HUES64 (cell line): Measurements from ENCODE around the gene CHI3L2.
A peak's percentile ranks its signal among the peaks of the same experiment; 100 is the strongest.
"Not testable (repeated sequence)": the region's sequence is repeated elsewhere in the genome, so short reads cannot be mapped to it uniquely, and the experiment has no call there.

ENCODE experiments used
- H3K27ac ChIP-seq: 2 replicates; pipeline ENCODE4 v1.7.0; 2013; ENCODE audit warnings: low read depth, low read length, inconsistent platforms
- H3K27me3 ChIP-seq: 2 replicates; pipeline ENCODE4 v1.6.1; 2013; ENCODE audit warnings: mild to moderate bottlenecking, low read length; ENCODE audit not compliant: insufficient read depth
- H3K36me3 ChIP-seq: 2 replicates; pipeline ENCODE4 v1.6.1; 2013; ENCODE audit warnings: mild to moderate bottlenecking, low read length; ENCODE audit not compliant: insufficient read depth
- H3K4me1 ChIP-seq: 2 replicates; pipeline ENCODE4 v1.6.1; 2013; ENCODE audit warnings: mild to moderate bottlenecking, low read length, moderate library complexity; ENCODE audit not compliant: insufficient read depth
- H3K4me3 ChIP-seq: 2 replicates; pipeline ENCODE4 v1.5.1; 2013; ENCODE audit warnings: mild to moderate bottlenecking, low read length, moderate library complexity
- H3K9ac ChIP-seq: 2 replicates; pipeline ENCODE4 v1.6.1; 2013; ENCODE audit warnings: mild to moderate bottlenecking, low read depth, low read length
- H3K9me3 ChIP-seq: 2 replicates; pipeline ENCODE4 v1.6.1; 2013; ENCODE audit warnings: low read depth, low read length; ENCODE audit not compliant: insufficient read depth
- WGBS: fragments of 150-250, 120-280 bp; methylation state at CpG from one replicate; pipeline ENCODE4 v1.1.7; 2013; ENCODE audit warnings: missing lambda C conversion rate; 5-methylcytosine and 5-hydroxymethylcytosine counted together

The CHI3L2 gene

DNA sequence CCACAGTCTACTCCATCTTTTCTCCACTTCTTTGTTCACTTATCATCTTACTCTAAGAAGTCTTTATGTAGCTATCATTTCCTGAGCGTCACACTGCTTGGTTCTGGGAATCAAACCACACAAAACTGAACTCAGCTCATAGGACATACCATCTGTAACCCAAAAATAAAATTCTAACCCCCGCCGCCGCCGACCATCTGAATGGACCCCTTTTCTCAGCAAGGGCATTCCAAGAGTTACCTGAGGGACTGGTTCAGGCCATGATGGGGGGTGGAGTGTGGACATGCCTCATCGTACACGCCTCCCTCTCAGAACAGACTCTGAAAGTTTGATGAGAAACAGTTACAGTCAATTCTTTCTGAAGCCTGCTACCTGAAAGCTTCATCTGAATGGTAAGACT is 12.6 kb upstream of the CHI3L2 start:
- no peaks in the 10 kb centered on the region for H3K27me3 ChIP-seq
- 95% methylated on average over 7 of the region's 7 CpGs for WGBS
- H3K27ac ChIP-seq: no peak overlapping the region
- no peak overlapping the region; the same call in 1 of the 2 replicates for H3K9ac ChIP-seq
- peaks cover 8% of the 10 kb centered on the region; the same call in 1 of the 2 replicates for H3K4me1 ChIP-seq
- H3K36me3 ChIP-seq: no peaks in the 10 kb centered on the region
- no peak overlapping the region for H3K4me3 ChIP-seq
- H3K9me3 ChIP-seq: no peaks in the 10 kb centered on the region

DNA sequence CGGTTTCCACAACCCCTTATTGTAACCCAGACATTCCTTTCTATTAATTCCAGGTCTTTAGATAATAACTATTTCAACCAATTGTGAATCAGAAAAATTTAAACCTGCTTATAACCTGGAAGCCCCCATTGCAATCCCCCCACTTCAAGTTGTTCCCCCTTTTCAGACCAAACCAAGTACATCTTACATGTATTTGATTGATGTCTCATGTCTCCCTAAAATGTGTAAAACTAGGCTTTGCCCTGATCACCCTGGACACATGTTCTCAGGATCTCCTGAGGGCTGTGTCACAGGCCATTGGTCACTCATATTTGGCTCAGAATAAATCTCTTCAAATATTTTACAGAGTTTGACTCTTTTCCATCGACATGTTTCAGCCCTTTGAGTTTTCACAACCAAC is 12.2 kb upstream of the CHI3L2 start:
- 96% methylated on average over 2 of the region's 2 CpGs for WGBS
- H3K9me3 ChIP-seq, H3K27me3 ChIP-seq, H3K4me3 ChIP-seq, H3K9ac ChIP-seq, H3K36me3 ChIP-seq, H3K27ac ChIP-seq: not testable (repeated sequence)
- peaks cover 12% of the 10 kb centered on the region; the same call in 1 of the 2 replicates for H3K4me1 ChIP-seq

- 92% methylated on average over 5 of the region's 5 CpGs for WGBS
Measured at GRCh38 chr1:111216751-111217150, 10.8 kb upstream of the CHI3L2 start.

DNA sequence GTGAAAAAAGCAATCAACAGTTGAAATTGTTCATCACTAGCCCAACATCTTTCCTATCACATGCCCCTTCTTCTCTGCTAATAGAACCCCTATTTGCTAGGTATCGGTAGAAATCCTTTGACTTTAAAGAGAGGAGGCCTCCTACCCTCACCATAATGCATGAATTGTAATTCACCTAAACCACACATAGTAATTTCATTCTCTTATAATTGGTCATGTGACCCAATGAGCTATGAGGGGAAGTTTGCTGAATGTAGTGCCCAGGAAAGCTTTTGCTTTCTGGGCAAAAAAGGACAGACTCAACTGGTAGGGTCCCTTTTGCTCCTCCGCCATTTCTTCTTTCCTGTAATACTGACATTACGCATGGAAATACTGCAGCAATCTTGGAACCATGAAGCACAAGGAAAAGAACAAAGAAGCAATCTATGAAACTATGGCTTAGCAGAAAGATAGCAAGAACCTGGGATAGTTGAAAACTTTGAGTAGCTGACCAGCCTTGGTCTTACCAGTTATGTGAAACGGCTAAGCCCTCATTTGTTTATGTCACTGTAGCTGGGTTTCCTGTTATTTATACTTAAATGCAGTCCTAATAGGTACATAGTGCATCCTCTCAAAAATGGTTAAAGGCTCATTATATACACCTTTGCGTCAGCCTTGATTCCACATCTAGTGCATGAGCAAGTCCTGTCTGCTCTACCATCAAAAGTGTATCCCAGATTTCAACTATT is 10.2 kb upstream of the CHI3L2 start:
- Histone ChIP-seq H3K27ac (no peak overlapping the region), H3K4me1 (peaks cover 14% of the 10 kb centered on the region; the same call in 1 of the 2 replicates), H3K4me3 (no peak overlapping the region), H3K36me3 (no peaks in the 10 kb centered on the region), H3K9me3 (no peaks in the 10 kb centered on the region), H3K9ac (no peak overlapping the region), H3K27me3 (no peaks in the 10 kb centered on the region)
- 78% methylated on average over 5 of the region's 5 CpGs for WGBS

More at GRCh38 chr1:111216751-111217150, 10.8 kb upstream of the CHI3L2 start:
- H3K4me1 ChIP-seq: peaks cover 12% of the 10 kb centered on the region; the same call in 1 of the 2 replicates
- H3K9me3 ChIP-seq: no peaks in the 10 kb centered on the region
- no peak overlapping the region for H3K9ac ChIP-seq
- no peaks in the 10 kb centered on the region for H3K36me3 ChIP-seq
- H3K27ac ChIP-seq: no peak overlapping the region
- no peaks in the 10 kb centered on the region for H3K27me3 ChIP-seq
- H3K4me3 ChIP-seq: no peak overlapping the region

GRCh38 chr1:111218701-111219556 is 8.6 kb upstream of the CHI3L2 start:
- Histone ChIP-seq H3K4me1 (peaks cover 18% of the 10 kb centered on the region), H3K27ac (peak overlapping the region; percentile 68; the same call in 1 of the 2 replicates), H3K36me3 (no peaks in the 10 kb centered on the region), H3K9me3 (no peaks in the 10 kb centered on the region), H3K4me3 (no peak overlapping the region), H3K9ac (no peak overlapping the region), H3K27me3 (no peaks in the 10 kb centered on the region)
- WGBS: 96% methylated on average over 8 of the region's 8 CpGs

DNA sequence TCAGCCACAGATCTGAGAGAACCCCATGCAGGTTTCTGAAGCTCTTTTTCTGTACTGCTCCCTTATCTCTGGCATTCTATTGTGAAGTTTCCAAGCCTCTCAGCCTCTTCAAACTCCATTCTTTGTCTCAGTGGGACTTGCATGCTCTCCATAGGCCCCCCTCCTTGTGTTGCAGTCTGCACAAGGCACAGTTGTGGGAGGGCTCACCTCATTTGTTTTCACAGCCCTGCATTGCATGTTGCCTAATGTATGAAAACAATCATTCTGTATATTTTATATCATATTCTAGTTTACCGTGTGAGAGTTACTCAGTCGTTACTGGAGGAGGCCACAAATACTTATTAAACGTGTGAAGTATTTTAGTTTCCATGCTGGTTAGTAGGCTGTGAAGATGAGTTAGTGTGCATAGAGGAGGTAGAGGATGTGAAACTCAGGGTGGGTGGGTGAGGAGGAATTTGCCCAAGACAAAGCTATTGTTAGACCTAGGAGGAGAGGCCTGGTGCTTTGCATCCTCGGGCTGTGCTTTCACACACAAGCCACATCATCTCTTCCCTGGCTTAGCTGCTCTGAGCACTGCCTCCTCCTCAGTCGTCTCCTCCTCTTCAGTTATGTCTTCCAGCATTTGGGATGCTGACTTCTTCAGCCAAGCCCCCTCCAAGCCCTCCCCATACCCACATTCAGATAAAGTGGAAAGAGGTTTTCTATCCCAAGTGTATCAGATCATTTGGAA is 7.8 kb upstream of the CHI3L2 start:
- Histone ChIP-seq H3K9ac (no peak overlapping the region), H3K4me3 (no peak overlapping the region), H3K36me3 (no peaks in the 10 kb centered on the region), H3K27me3 (no peaks in the 10 kb centered on the region), H3K27ac (peak overlapping the region; percentile 46; the same call in 1 of the 2 replicates), H3K4me1 (peaks cover 18% of the 10 kb centered on the region), H3K9me3 (no peaks in the 10 kb centered on the region)
- WGBS: 72% methylated on average over 5 of the region's 5 CpGs

GRCh38 chr1:111220302-111220890 is 7.1 kb upstream of the CHI3L2 start:
- Histone ChIP-seq H3K9ac (no peak overlapping the region), H3K4me3 (no peak overlapping the region), H3K36me3 (no peaks in the 10 kb centered on the region), H3K27me3 (no peaks in the 10 kb centered on the region), H3K4me1 (peaks cover 15% of the 10 kb centered on the region), H3K9me3 (no peaks in the 10 kb centered on the region), H3K27ac (peak overlapping the region; percentile 46; the same call in 1 of the 2 replicates)
- WGBS: 92% methylated on average over 6 of the region's 6 CpGs

DNA sequence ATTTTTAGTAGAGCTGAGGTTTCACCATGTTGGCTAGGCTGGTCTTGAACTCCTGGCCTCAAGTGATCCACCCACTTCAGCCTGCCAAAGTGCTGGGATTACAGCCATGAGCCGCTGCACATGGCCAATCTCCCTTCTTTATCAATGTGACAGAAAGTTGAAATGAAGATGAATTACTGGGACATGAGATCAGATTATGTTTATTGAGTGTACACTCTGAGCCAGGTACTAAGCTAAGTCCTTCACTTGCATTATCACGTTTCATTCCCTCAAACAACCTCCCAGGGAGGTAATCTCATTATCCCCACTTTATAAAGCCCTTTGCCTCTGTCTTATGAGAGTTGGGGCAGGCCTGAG is 6.3 kb upstream of the CHI3L2 start:
- no peak overlapping the region for H3K4me3 ChIP-seq
- H3K9me3 ChIP-seq: no peaks in the 10 kb centered on the region
- WGBS: 80% methylated on average over 2 of the region's 2 CpGs
- H3K27me3 ChIP-seq: no peaks in the 10 kb centered on the region
- H3K9ac ChIP-seq: no peak overlapping the region
- H3K4me1 ChIP-seq: peaks cover 23% of the 10 kb centered on the region
- H3K27ac ChIP-seq: no peak overlapping the region
- no peaks in the 10 kb centered on the region for H3K36me3 ChIP-seq

DNA sequence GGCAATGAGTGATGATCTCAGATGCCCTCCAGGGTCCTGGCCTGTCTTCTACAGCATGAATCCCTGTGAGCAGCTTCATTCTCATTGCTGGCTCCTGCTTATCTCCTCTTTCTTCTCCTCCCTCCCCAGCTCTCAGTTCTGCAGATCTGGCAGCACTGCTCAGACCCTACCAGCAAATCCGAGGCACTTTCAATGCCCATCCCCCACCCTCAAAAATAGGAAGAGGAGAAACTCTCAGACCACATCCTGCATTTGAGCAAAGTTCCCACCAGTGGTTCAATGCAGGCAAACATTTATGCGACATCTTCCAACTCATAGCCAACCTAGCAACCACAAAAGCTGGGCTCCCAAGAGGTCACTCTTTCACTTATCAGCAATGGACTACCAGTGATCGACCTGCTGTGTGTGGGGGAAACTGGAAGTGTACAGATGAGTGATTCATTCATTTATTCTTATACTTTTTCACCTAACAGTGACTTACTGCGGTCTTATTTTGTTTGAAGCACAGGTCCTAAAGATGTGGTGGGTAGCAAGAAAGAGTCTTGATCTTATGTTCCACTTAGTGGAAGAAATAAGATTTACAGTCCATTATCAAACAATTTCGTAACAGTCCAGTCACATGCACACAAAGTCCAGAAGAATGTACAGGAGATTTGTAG is 5.8 kb upstream of the CHI3L2 start:
- Histone ChIP-seq H3K36me3 (no peaks in the 10 kb centered on the region), H3K9me3 (no peaks in the 10 kb centered on the region), H3K27me3 (no peaks in the 10 kb centered on the region), H3K4me1 (peaks cover 23% of the 10 kb centered on the region), H3K9ac (no peak overlapping the region), H3K4me3 (no peak overlapping the region), H3K27ac (no peak overlapping the region)
- WGBS: 72% methylated on average over 2 of the region's 5 CpGs

DNA sequence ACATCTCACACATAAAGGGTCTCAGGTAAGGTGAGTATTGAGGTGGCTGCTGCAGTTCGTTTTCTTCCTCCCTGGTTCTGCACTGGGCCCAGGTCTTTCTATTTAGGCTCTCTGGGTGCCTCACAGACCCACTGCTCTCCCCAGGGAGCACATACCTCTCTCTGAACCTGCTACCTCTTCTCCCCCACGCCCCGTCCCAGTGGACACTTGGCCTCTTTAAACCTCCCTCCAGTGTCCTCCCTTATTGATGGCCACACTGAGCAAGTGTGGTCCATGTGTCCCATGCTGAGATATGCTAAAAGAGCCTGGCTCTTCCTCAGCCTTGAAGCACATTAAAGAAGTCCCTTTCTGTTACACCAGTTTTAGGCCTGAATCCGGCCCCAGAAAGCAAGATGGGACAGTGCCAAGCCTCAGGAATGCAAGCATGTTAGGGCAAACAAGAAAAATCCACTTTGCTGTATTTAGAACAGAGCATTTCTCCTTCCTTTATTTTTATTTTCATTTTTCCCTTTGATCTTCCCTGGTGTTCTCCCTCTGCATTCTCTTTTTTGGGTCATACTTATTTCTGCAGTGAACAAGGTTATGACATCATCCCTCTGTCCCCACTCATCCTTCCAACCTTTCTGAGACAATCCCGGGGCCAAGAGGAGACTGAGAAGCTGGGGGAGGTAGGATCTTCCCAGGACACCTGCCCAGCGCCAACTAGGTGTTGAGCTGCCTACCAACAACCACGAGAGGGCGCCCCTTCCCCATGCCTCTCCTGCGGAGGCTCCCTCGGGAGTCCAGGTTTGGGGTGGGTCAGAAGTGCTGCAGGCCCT is 5.0 kb upstream of the CHI3L2 start:
- no peaks in the 10 kb centered on the region for H3K9me3 ChIP-seq
- no peaks in the 10 kb centered on the region for H3K27me3 ChIP-seq
- H3K9ac ChIP-seq: no peak overlapping the region
- 36% methylated on average over 10 of the region's 10 CpGs for WGBS
- no peak overlapping the region for H3K4me3 ChIP-seq
- H3K4me1 ChIP-seq: peaks cover 23% of the 10 kb centered on the region
- H3K36me3 ChIP-seq: no peaks in the 10 kb centered on the region
- H3K27ac ChIP-seq: no peak overlapping the region
